Activated CD8-positive, alpha-beta memory T cell treated with anti-CD3 and anti-CD28 coated beads, Interleukin-2, amount 50 U/mL, for 1 hour (primary cell): ENCODE measurements around the gene CYP2D6.
"Not testable (repeated sequence)": the region's sequence is repeated elsewhere in the genome, so short reads cannot be mapped to it uniquely, and the experiment has no call there.

Experiments
- DNase-seq: peaks from one replicate; pipeline ENCODE4 v3.0.0-alpha.2; 2020; ENCODE audit errors: extremely low read depth

CYP2D6 gene

GRCh38 chr22:42130639-42131431, at the start of gene CYP2D6:
Gene CYP2D6 (minus strand): TSS chr22:42130810. CDS start chr22:42130791, 19 bp downstream.
- not testable (repeated sequence) for DNase-seq

GRCh38 chr22:42179616-42180015, 49.0 kb upstream of the CYP2D6 start:
- DNase-seq = no peak

- DNase-seq = no peak
Observed at GRCh38 chr22:42178910-42179519, 48.4 kb upstream of the CYP2D6 start.

- DNase-seq = no peak
Observed at GRCh38 chr22:42177891-42178336, 47.3 kb upstream of the CYP2D6 start.

- no peak for DNase-seq
Observed at GRCh38 chr22:42176255-42176915, 45.8 kb upstream of the CYP2D6 start.

- no peak for DNase-seq
Observed at GRCh38 chr22:42174062-42174461, 43.5 kb upstream of the CYP2D6 start.

- no peak for DNase-seq
Observed at GRCh38 chr22:42173183-42173926, 42.7 kb upstream of the CYP2D6 start.

GRCh38 chr22:42172773-42173172, 42.2 kb upstream of the CYP2D6 start:
- DNase-seq = no peak

GRCh38 chr22:42171946-42172719, 41.5 kb upstream of the CYP2D6 start:
- no peak for DNase-seq

GRCh38 chr22:42171417-42171816, 40.8 kb upstream of the CYP2D6 start:
- no peak for DNase-seq

- DNase-seq = no peak
Observed at GRCh38 chr22:42170946-42171345, 40.3 kb upstream of the CYP2D6 start.

DNA sequence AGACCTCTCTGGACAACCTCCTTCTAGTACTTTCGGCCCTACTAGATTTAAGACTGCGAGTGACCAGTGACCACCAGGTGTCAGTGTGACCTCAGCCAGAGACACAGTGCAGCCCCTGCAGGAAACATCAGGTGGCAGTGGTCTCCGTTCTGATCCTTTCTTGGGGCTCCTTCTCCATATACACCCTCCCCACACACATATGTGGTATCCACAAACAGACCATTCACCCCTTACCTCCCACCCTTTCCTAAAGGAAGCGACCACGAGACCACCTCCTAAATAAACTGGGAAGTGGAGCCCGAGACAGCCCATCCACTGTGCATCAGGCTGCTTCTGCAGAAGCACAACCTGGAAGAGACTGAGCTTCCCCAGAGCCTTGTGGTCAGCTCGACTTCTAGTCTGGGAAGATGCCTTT, 38.5 kb upstream of the CYP2D6 start:
- peak; percentile 33 for DNase-seq

DNA sequence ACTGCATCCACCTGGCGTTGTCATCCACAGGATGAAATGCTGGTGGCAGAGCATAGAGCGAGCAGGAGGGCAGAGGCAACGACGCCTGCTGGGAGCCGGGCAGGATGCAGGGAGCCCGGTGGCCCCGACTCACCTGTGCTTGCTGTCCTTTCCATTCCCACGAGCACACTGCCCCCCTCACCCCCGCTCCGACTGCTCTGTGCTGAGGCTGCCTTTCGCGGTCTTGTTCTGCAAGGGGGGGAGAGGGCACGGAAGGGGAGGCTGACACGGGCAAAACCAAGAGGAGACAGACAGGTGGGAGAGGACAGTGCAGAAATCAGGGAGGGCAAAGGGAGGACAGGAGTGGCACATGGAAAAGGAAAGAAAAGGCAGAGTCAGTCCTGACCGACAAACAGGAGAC, 37.9 kb upstream of the CYP2D6 start:
- DNase-seq = no peak

DNA sequence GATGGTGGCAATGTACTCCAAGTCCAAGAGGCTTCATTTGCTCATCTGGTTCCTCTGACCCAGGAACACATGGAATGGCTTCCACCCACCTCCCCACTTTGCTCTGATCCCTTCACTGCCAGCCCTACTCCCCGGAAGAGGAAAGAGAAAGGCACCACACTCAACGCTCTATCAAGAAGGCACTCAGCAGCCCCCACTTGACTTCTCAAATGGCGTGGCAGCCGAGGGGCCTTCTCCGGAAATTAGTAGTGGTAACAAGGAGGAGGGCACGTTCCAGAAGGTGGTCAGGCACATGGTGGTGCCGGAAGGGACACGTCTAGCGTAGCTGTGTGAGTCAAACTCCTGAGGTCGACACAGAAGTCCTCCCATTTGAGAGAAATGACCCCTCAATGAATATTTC, 36.5 kb upstream of the CYP2D6 start:
- DNase-seq = no peak

DNA sequence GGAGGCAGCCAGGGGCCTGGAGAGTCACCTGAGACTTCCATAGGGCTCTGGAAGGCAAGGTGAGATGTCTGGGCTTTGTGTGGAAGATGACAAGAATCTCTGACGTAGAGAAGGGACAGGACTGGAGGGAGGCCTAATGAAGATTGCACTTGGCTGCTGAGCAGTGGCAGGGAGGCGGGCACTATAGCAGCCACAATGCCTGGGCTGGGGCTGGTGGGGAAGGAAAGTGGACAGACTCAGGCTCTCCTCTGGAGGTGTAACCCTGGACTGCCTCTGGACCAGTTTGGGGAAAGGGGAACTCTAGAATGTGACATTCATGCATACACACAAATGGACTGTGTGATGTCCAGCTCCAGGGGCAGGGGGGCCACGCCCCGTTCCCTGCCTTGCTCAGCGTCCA, 34.3 kb upstream of the CYP2D6 start:
- no peak for DNase-seq

DNA sequence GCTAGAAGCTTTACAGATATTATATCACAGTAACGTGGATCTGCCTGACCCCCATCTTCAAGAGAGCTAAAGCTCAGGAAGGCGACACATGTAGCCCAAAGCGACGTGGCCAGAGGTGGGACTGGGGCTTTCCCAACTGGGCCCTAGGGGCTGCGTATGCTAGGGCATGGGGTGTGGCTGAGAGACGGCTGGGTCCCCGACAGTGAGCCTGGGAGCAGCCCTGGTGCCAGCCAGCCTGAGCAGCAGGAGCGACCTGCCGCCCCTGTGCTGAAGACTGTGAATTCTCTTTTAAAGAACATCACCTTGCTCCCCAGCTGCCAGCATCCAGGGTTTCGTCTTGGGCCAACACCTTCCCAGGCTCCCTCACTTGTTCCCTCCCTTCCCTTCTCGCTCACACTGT, 32.9 kb upstream of the CYP2D6 start:
- no peak for DNase-seq

GRCh38 chr22:42162728-42163489, 32.3 kb upstream of the CYP2D6 start:
- no peak for DNase-seq

- DNase-seq = no peak
Observed at GRCh38 chr22:42160830-42161696, 30.5 kb upstream of the CYP2D6 start.

- no peak for DNase-seq
Observed at GRCh38 chr22:42160251-42160650, 29.6 kb upstream of the CYP2D6 start.
